ENCODE results near the gene MALRD1.

The MALRD1 gene

DNA sequence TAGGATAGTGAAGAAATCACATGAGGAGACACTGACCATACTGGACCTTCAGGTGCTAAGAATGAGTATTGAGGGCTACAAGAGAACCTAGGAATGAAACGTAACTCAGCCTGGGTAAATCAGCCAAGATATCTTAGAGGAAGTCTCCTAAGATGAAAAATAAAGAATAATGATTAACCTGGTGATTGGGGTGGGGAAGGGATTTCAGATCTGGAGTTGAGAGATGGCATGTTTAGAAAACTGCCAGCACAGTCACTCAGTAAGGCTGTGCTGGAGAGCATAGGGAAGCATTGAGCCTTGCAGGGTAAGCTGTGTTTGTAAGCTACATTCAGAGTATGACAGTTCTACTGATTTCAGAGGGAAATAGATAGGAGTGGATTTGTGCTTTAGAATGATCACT, 1.9 kb upstream of the MALRD1 start:
- Histone ChIP-seq H3K36me3 (replicated peaks; ENCODE audit: low read depth, low read length) (no peaks in the 10 kb centered on the region), H2AFZ (ENCODE audit: low read depth, low read length) (no peak overlapping the region), H3K9me3 (ENCODE audit: insufficient read depth, low read length) (no peaks in the 10 kb centered on the region), H4K20me1 (ENCODE audit: insufficient read depth, low read length) (no peaks in the 10 kb centered on the region), H3K9ac (ENCODE audit: low read length) (no peak overlapping the region), H3K4me1 (ENCODE audit: low read length) (no peaks in the 10 kb centered on the region), H3K27ac (ENCODE audit: low read length) (no peak overlapping the region), H3K27me3 (ENCODE audit: low read depth, low read length) (no peaks in the 10 kb centered on the region), H3K4me2 (ENCODE audit: low read length) (no peak overlapping the region), H3K4me3 (ENCODE audit: low read length) (no peak overlapping the region), H3K79me2 (ENCODE audit: low read length) (no peaks in the 10 kb centered on the region)
- TF ChIP-seq EZH2phosphoT487 (IDR thresholded peaks at IDR 0.05; ENCODE audit: low read depth), result no peak
- TF ChIP-seq CTCF (IDR thresholded peaks at IDR 0.05; ENCODE audit: low read depth, low read length), result no peak

DNA sequence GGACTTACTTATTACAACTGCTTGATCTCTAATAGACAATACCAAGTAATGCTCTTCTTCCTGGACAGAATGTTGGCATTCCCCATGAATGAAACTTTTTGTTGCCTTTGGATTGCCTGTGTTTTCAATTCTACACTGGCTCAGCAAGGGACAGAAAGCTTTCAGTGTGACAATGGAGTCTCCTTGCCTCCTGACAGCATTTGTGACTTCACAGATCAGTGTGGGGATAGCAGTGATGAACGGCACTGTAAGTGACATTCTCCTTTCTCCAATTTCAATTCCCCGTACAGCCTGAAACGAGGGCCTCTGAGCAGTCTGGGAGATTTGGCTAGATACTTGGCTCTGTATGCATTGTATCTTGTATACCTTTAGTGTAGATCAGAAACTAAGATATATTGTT, 290 bp downstream of the MALRD1 start:
- Histone ChIP-seq H3K9me3 (ENCODE audit: insufficient read depth, low read length) (no peaks in the 10 kb centered on the region), H3K4me3 (ENCODE audit: low read length) (no peak overlapping the region), H3K27ac (ENCODE audit: low read length) (no peak overlapping the region), H3K36me3 (replicated peaks; ENCODE audit: low read depth, low read length) (no peaks in the 10 kb centered on the region), H3K4me1 (ENCODE audit: low read length) (no peaks in the 10 kb centered on the region), H3K79me2 (ENCODE audit: low read length) (no peaks in the 10 kb centered on the region), H2AFZ (ENCODE audit: low read depth, low read length) (no peak overlapping the region), H3K9ac (ENCODE audit: low read length) (no peak overlapping the region), H4K20me1 (ENCODE audit: insufficient read depth, low read length) (no peaks in the 10 kb centered on the region), H3K4me2 (ENCODE audit: low read length) (no peak overlapping the region), H3K27me3 (ENCODE audit: low read depth, low read length) (no peaks in the 10 kb centered on the region)
- TF ChIP-seq CTCF (IDR thresholded peaks at IDR 0.05; ENCODE audit: low read depth, low read length) (no peak), EZH2phosphoT487 (IDR thresholded peaks at IDR 0.05; ENCODE audit: low read depth) (no peak)

GRCh38 chr10:19049567-19049966, 966 bp downstream of the MALRD1 start:
- H3K27ac ChIP-seq (ENCODE audit: low read length), result no peak overlapping the region
- H3K36me3 ChIP-seq (replicated peaks; ENCODE audit: low read depth, low read length), result no peaks in the 10 kb centered on the region
- H3K9me3 ChIP-seq (ENCODE audit: insufficient read depth, low read length), result no peaks in the 10 kb centered on the region
- H3K79me2 ChIP-seq (ENCODE audit: low read length), result no peaks in the 10 kb centered on the region
- no peak overlapping the region for H3K9ac ChIP-seq (ENCODE audit: low read length)
- H3K27me3 ChIP-seq (ENCODE audit: low read depth, low read length), result no peaks in the 10 kb centered on the region
- TF ChIP-seq CTCF (IDR thresholded peaks at IDR 0.05; ENCODE audit: low read depth, low read length) (no peak), EZH2phosphoT487 (IDR thresholded peaks at IDR 0.05; ENCODE audit: low read depth) (no peak)
- no peak overlapping the region for H3K4me3 ChIP-seq (ENCODE audit: low read length)
- no peaks in the 10 kb centered on the region for H4K20me1 ChIP-seq (ENCODE audit: insufficient read depth, low read length)
- no peaks in the 10 kb centered on the region for H3K4me1 ChIP-seq (ENCODE audit: low read length)
- H2AFZ ChIP-seq (ENCODE audit: low read depth, low read length), result no peak overlapping the region
- no peak overlapping the region for H3K4me2 ChIP-seq (ENCODE audit: low read length)

GRCh38 chr10:19054289-19054835, 5.8 kb downstream of the MALRD1 start:
- H3K4me1 ChIP-seq (ENCODE audit: low read length), result no peaks in the 10 kb centered on the region
- TF ChIP-seq CTCF (IDR thresholded peaks at IDR 0.05; ENCODE audit: low read depth, low read length), result no peak
- TF ChIP-seq EZH2phosphoT487 (IDR thresholded peaks at IDR 0.05; ENCODE audit: low read depth), result no peak
- no peaks in the 10 kb centered on the region for H3K36me3 ChIP-seq (replicated peaks; ENCODE audit: low read depth, low read length)
- no peaks in the 10 kb centered on the region for H4K20me1 ChIP-seq (ENCODE audit: insufficient read depth, low read length)
- H3K79me2 ChIP-seq (ENCODE audit: low read length), result no peaks in the 10 kb centered on the region
- no peak overlapping the region for H3K9ac ChIP-seq (ENCODE audit: low read length)
- no peak overlapping the region for H3K4me3 ChIP-seq (ENCODE audit: low read length)
- H3K27me3 ChIP-seq (ENCODE audit: low read depth, low read length), result no peaks in the 10 kb centered on the region
- no peaks in the 10 kb centered on the region for H3K9me3 ChIP-seq (ENCODE audit: insufficient read depth, low read length)
- H3K27ac ChIP-seq (ENCODE audit: low read length), result no peak overlapping the region
- no peak overlapping the region for H2AFZ ChIP-seq (ENCODE audit: low read depth, low read length)
- no peak overlapping the region for H3K4me2 ChIP-seq (ENCODE audit: low read length)

Data from OCI-LY3 (cell line).